Activated CD8-positive, alpha-beta memory T cell treated with anti-CD3 and anti-CD28 coated beads, Interleukin-2, amount 50 U/mL, for 4 hours (primary cell): ENCODE results near the gene DQX1.
"Not testable (repeated sequence)": the region's sequence is repeated elsewhere in the genome, so short reads cannot be mapped to it uniquely, and the experiment has no call there.

Experiments
- DNase-seq: peaks from one replicate; pipeline ENCODE4 v3.0.0-alpha.2; 2020

Gene DQX1

GRCh38 chr2:74525717-74526648 lies at the start of gene DQX1:
DQX1 (minus strand) TSS chr2:74526231; CDS start chr2:74525729, 502 bp downstream.
- DNase-seq = no peak

- DNase-seq = no peak
These were observed 49.3 kb upstream of the DQX1 start for GRCh38 chr2:74575320-74575719.

- DNase-seq = no peak
These were observed 47.9 kb upstream of the DQX1 start for GRCh38 chr2:74573747-74574562.

- DNase-seq = no peak
These were observed 46.3 kb upstream of the DQX1 start for GRCh38 chr2:74572178-74572925.

- DNase-seq = no peak
These were observed 45.0 kb upstream of the DQX1 start for GRCh38 chr2:74571058-74571457.

- no peak for DNase-seq
These were observed 43.7 kb upstream of the DQX1 start for GRCh38 chr2:74569686-74570085.

GRCh38 chr2:74567881-74568280 lies 41.9 kb upstream of the DQX1 start:
- no peak for DNase-seq

GRCh38 chr2:74566754-74567085 lies 40.7 kb upstream of the DQX1 start:
- no peak for DNase-seq

GRCh38 chr2:74566076-74566753 lies 40.2 kb upstream of the DQX1 start:
- no peak for DNase-seq

- no peak for DNase-seq
These were observed 38.2 kb upstream of the DQX1 start for GRCh38 chr2:74564222-74564621.

GRCh38 chr2:74562126-74562775 lies 36.2 kb upstream of the DQX1 start:
- DNase-seq = no peak

- DNase-seq = not testable (repeated sequence)
These were observed 35.0 kb upstream of the DQX1 start for GRCh38 chr2:74561022-74561421.

GRCh38 chr2:74560591-74560990 lies 34.6 kb upstream of the DQX1 start:
- no peak for DNase-seq

GRCh38 chr2:74559912-74560311 lies 33.9 kb upstream of the DQX1 start:
- DNase-seq = no peak

- no peak for DNase-seq
These were observed 32.5 kb upstream of the DQX1 start for GRCh38 chr2:74558284-74559230.

GRCh38 chr2:74556831-74557370 lies 30.9 kb upstream of the DQX1 start:
- DNase-seq = no peak

GRCh38 chr2:74556159-74556558 lies 30.1 kb upstream of the DQX1 start:
- no peak for DNase-seq

- no peak for DNase-seq
These were observed 29.6 kb upstream of the DQX1 start for GRCh38 chr2:74555610-74556103.

- DNase-seq = peak; percentile 49
These were observed 28.9 kb upstream of the DQX1 start for GRCh38 chr2:74554820-74555531.
